Measurements from ENCODE around the gene CACNB1.

DNA sequence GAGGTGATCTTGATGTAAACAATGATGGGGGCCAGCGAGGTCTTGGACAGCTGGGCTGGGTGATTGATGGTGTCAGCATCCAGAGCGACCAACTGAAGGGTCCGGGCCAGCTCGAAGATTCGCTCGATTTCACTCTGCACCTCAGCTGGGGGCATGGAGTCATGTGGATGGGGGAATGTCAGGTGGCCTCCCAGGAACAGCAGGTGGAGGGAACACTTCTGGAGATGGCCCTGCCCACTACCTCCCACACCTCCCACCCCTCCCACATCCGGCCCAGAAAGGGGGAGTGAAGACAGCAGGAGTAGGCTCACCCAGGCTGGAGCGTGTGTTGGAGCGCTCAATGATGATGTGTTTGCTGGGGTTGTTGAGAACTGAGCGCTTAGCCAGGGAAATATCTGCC, 13.7 kb downstream of the CACNB1 start:
- TF ChIP-seq POLR2A (IDR thresholded peaks at IDR 0.05) (no peak), CTCF (IDR thresholded peaks at IDR 0.05) (no peak)

Data from adrenal gland (tissue), 5 donors.